ENCODE results near the gene SLC44A3.

DNA sequence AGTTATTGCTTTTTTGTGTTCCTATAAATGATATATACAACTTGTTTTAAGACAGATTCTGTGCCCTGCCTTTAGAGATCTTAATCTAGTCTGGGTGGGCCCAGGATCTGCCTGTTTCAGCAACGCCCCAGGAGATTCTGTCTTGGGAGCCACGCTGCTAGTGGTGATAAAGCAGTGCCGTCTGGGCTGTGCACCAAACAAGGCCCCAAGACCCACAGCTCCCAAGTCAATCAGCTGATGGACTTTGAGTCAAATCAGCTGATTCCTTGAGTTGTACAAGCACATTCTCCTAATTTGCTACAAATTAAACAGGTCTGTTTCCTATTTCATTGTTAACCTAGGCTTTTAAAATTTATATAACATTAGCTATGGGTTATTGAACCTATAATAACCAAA is 15.7 kb upstream of the SLC44A3 start:
- TF ChIP-seq, protein P1, sequence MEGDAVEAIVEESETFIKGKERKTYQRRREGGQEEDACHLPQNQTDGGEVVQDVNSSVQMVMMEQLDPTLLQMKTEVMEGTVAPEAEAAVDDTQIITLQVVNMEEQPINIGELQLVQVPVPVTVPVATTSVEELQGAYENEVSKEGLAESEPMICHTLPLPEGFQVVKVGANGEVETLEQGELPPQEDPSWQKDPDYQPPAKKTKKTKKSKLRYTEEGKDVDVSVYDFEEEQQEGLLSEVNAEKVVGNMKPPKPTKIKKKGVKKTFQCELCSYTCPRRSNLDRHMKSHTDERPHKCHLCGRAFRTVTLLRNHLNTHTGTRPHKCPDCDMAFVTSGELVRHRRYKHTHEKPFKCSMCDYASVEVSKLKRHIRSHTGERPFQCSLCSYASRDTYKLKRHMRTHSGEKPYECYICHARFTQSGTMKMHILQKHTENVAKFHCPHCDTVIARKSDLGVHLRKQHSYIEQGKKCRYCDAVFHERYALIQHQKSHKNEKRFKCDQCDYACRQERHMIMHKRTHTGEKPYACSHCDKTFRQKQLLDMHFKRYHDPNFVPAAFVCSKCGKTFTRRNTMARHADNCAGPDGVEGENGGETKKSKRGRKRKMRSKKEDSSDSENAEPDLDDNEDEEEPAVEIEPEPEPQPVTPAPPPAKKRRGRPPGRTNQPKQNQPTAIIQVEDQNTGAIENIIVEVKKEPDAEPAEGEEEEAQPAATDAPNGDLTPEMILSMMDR (conservative IDR thresholded peaks at IDR 0.05 in 1 of 2, IDR thresholded peaks at IDR 0.05 in 1 of 2; ENCODE audit: low read depth in 1 of 2, low read length in 2 of 2): no peak
- no peak for TF ChIP-seq EZH2 (IDR thresholded peaks at IDR 0.05; ENCODE audit: low read length, missing control alignments)
